ENCODE measurements around the gene PPP1R11. TPM values are rescaled to one million over a fixed set of nuclear protein-coding genes. Genes with fewer than 3 reads are reported as not detected.

The PPP1R11 gene
- total and polyA plus RNA-seq, 2 of the 13 experiments (the other 11 are each of a cell fraction or from before 2014, with no cell fraction given): 32.1 to 58.9 TPM

DNA sequence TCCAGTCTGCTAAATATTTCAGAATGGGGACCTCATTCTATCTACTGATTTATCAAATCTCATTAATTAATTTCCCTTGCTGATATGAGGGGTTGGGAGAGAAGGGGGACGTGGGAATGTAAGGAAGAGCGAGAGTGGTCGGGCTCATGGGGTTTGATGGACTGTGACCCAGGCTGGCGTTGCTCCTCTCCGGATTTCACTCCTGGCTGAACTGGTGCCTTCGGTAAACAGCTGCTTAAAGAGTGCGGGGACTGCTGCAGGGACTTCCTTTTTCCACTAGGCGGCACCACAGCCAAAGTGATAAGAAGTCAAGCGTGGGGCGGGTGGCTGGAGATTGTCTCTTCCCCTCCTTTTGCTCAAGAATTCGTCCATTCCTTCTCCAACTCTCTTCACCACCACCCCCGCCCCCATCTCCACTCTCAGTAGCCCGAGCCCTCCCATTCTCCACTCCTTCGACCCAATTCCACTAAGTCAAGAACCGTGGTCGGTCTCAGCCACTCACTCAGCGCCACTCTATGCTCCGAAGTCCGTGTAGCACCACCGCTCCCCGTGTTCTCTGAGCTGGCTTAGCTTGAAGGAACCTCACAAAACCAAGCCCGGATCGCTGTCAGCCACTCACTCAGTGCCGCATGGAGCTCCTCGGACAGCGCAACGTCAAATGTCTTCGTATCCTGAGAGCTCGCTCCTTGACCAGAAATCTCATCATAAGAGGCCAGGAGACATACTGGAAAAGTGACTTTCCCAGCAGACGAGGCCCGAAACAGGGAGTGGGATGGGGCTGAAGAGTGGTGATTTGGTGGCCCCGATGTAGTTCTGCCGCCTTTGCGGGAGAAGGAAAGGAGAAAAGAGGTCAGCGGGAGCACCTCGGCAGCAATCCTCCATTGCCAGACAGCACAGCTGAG, 36.2 kb downstream of the PPP1R11 start (continued):
- TF ChIP-seq, protein P1, sequence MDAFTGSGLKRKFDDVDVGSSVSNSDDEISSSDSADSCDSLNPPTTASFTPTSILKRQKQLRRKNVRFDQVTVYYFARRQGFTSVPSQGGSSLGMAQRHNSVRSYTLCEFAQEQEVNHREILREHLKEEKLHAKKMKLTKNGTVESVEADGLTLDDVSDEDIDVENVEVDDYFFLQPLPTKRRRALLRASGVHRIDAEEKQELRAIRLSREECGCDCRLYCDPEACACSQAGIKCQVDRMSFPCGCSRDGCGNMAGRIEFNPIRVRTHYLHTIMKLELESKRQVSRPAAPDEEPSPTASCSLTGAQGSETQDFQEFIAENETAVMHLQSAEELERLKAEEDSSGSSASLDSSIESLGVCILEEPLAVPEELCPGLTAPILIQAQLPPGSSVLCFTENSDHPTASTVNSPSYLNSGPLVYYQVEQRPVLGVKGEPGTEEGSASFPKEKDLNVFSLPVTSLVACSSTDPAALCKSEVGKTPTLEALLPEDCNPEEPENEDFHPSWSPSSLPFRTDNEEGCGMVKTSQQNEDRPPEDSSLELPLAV (CRISPR knock-in tag; conservative IDR thresholded peaks at IDR 0.05; ENCODE audit: low read depth): no peak
- TF ChIP-seq ZSCAN20 (CRISPR knock-in tag; IDR thresholded peaks at IDR 0.05; ENCODE audit: borderline replicate concordance): no peak
- TF ChIP-seq ZFP82 (CRISPR knock-in tag; IDR thresholded peaks at IDR 0.05; ENCODE audit: borderline replicate concordance): no peak
- peak; percentile 41; the same call in 1 of the 2 replicates for TF ChIP-seq ZNF501 (CRISPR knock-in tag; IDR thresholded peaks at IDR 0.05)
- no peak for TF ChIP-seq ZNF260 (CRISPR knock-in tag; IDR thresholded peaks at IDR 0.05; ENCODE audit: borderline replicate concordance, low read depth)
- TF ChIP-seq ZNF143 (CRISPR knock-in tag; IDR thresholded peaks at IDR 0.05): no peak
- peak in 1 of 2 experiments; percentile 66; a peak in 2 of 4 replicates for TF ChIP-seq KLF16 (CRISPR knock-in tag; IDR thresholded peaks at IDR 0.05)
- peak; percentile 43; the same call in 1 of the 2 replicates for TF ChIP-seq ZBTB20 (CRISPR knock-in tag; IDR thresholded peaks at IDR 0.05; ENCODE audit: borderline replicate concordance, low read depth)
- 0 out of 2 replicates have a peak, but pooled peaks have one; percentile 66 for TF ChIP-seq ZBTB34 (CRISPR knock-in tag; IDR thresholded peaks at IDR 0.05)
- 0 out of 2 replicates have a peak, but pooled peaks have one; percentile 20 for TF ChIP-seq ZNF264 (CRISPR knock-in tag; IDR thresholded peaks at IDR 0.05)
- no peak for TF ChIP-seq ZNF615 (CRISPR knock-in tag; IDR thresholded peaks at IDR 0.05; ENCODE audit: borderline replicate concordance)
- TF ChIP-seq SRY (CRISPR knock-in tag; IDR thresholded peaks at IDR 0.05): peak; percentile 60; the same call in 1 of the 2 replicates
- peak; percentile 32; the same call in 1 of the 2 replicates for TF ChIP-seq GABPA (IDR thresholded peaks at IDR 0.05; ENCODE audit: low read depth, low read length)
- peak; percentile 80 for TF ChIP-seq GABPA (CRISPR knock-in tag; IDR thresholded peaks at IDR 0.05; ENCODE audit: low read depth)
- peak; percentile 57; the same call in 1 of the 2 replicates for TF ChIP-seq FOXK2 (IDR thresholded peaks at IDR 0.05)
- no peak for TF ChIP-seq RBAK (CRISPR knock-in tag; IDR thresholded peaks at IDR 0.05)
- TF ChIP-seq, protein P2, sequence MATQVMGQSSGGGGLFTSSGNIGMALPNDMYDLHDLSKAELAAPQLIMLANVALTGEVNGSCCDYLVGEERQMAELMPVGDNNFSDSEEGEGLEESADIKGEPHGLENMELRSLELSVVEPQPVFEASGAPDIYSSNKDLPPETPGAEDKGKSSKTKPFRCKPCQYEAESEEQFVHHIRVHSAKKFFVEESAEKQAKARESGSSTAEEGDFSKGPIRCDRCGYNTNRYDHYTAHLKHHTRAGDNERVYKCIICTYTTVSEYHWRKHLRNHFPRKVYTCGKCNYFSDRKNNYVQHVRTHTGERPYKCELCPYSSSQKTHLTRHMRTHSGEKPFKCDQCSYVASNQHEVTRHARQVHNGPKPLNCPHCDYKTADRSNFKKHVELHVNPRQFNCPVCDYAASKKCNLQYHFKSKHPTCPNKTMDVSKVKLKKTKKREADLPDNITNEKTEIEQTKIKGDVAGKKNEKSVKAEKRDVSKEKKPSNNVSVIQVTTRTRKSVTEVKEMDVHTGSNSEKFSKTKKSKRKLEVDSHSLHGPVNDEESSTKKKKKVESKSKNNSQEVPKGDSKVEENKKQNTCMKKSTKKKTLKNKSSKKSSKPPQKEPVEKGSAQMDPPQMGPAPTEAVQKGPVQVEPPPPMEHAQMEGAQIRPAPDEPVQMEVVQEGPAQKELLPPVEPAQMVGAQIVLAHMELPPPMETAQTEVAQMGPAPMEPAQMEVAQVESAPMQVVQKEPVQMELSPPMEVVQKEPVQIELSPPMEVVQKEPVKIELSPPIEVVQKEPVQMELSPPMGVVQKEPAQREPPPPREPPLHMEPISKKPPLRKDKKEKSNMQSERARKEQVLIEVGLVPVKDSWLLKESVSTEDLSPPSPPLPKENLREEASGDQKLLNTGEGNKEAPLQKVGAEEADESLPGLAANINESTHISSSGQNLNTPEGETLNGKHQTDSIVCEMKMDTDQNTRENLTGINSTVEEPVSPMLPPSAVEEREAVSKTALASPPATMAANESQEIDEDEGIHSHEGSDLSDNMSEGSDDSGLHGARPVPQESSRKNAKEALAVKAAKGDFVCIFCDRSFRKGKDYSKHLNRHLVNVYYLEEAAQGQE (IDR thresholded peaks at IDR 0.05; ENCODE audit: borderline replicate concordance in 1 of 2, low read depth in 1 of 2, low read length in 2 of 2): no peak
- TF ChIP-seq CTCF (CRISPR knock-in tag; IDR thresholded peaks at IDR 0.05): peak; percentile 99
- TF ChIP-seq ZNF431 (CRISPR knock-in tag; IDR thresholded peaks at IDR 0.05; ENCODE audit: borderline replicate concordance, low read depth): no peak
- no peak for TF ChIP-seq PRMT3 (CRISPR knock-in tag; IDR thresholded peaks at IDR 0.05; ENCODE audit: borderline replicate concordance, low read depth)
